SK-N-SH (cell line): Measurements from ENCODE around the gene TEK.

Experiments used
- CTCF ChIP-seq: fragments of 200-600 bp; sonication (generic); IDR thresholded peaks from 2 replicates; pipeline ENCODE4 v1.6.1; 2017; ENCODE audit warnings: antibody characterized with exemption, mild to moderate bottlenecking, moderate library complexity
- ELF1 ChIP-seq: IDR thresholded peaks from 2 replicates; pipeline ENCODE4 v1.4.0; 2012
- JUND ChIP-seq: IDR thresholded peaks from 2 replicates; pipeline ENCODE4 v1.4.0; 2012
- MAX ChIP-seq: IDR thresholded peaks from 2 replicates; pipeline ENCODE4 v1.4.0; 2012; ENCODE audit warnings: low read depth
- POLR2AphosphoS5 ChIP-seq: IDR thresholded peaks from 2 replicates; pipeline ENCODE4 v1.6.1; 2012; ENCODE audit warnings: low read depth, low read length
- RAD21 ChIP-seq: IDR thresholded peaks from 2 replicates; pipeline ENCODE4 v1.6.1; 2012; ENCODE audit warnings: mild to moderate bottlenecking, low read length
- TF ChIP-seq, protein P1 (sequence below): fragments of 150-350 bp; IDR thresholded peaks from 2 replicates; pipeline ENCODE4 v1.6.1; 2017; ENCODE audit warnings: antibody characterized with exemption, low read length, low read depth, borderline replicate concordance
- TF ChIP-seq, protein P2 (sequence below): IDR thresholded peaks from 2 replicates; pipeline ENCODE4; 2012

DNA sequence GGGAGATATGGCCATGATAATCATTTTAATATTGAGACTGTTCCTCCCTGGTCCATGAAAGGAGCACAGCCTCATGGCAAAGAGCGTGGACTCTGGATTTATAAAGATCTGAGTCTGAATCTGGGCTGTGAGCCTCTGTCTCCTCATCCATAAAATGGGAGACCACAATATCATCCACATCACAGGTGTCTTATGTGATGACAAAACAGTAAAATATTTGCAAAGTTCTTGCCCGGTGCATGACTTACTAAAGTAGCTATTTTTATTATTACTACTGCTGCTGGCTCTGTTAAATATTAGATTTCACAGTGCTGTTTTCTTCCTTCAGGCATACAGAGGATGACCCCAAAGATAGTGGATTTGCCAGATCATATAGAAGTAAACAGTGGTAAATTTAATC, 74.1 kb downstream of the TEK start:
- TF ChIP-seq RAD21 (no peak), POLR2AphosphoS5 (no peak), CTCF (no peak), MAX (no peak), JUND (no peak), ELF1 (no peak)
- TF ChIP-seq, protein P1, sequence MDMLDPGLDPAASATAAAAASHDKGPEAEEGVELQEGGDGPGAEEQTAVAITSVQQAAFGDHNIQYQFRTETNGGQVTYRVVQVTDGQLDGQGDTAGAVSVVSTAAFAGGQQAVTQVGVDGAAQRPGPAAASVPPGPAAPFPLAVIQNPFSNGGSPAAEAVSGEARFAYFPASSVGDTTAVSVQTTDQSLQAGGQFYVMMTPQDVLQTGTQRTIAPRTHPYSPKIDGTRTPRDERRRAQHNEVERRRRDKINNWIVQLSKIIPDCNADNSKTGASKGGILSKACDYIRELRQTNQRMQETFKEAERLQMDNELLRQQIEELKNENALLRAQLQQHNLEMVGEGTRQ: no peak
- TF ChIP-seq, protein P2, sequence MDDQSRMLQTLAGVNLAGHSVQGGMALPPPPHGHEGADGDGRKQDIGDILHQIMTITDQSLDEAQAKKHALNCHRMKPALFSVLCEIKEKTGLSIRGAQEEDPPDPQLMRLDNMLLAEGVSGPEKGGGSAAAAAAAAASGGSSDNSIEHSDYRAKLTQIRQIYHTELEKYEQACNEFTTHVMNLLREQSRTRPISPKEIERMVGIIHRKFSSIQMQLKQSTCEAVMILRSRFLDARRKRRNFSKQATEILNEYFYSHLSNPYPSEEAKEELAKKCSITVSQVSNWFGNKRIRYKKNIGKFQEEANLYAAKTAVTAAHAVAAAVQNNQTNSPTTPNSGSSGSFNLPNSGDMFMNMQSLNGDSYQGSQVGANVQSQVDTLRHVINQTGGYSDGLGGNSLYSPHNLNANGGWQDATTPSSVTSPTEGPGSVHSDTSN: no peak
